ENCODE data around the gene ICE1. TPM values are rescaled to one million over a fixed set of nuclear protein-coding genes. Genes with fewer than 3 reads are reported as not detected.

ICE1 gene
- total RNA-seq, 3 donors from 2014 or later = 33.1 to 47.7 (median 34.1) TPM

DNA sequence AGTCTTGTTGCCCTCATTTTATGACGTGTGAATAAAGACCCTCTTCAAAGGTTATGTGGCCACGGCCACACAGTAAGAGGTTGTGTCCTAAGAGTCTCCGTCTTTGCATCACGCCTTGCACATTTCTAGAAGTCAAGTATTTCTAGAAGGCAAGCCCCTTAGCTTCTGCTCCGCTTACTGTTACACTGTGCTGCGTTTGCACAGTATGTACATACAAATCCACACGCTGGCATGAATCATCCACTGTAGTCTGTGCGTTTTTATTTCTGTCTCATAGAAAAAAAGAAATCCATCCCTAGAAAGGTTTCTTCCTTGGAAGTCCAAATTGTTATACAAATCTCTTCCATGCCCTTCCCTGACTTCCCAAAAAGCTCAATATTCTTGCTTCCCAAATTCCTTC is 21.4 kb upstream of the ICE1 start:
- Histone ChIP-seq H3K4me3 (no peak overlapping the region), H3K27me3 (no peaks in the 10 kb centered on the region), H3K36me3 (no peaks in the 10 kb centered on the region), H3K4me1 (no peaks in the 10 kb centered on the region), H3K9me3 (peaks cover 0 to 10% of the 10 kb centered on the region in 2 donors), H3K27ac (no peak overlapping the region)
- DNase-seq (ENCODE audit: low spot score in 2 of 2) = no peak
- intact Hi-C loops (cut with DNase I; ENCODE audit: low total_unique reads) = no loop called here
- TF ChIP-seq POLR2A (IDR thresholded peaks at IDR 0.05) = no peak
- no peak for TF ChIP-seq POLR2AphosphoS5 (IDR thresholded peaks at IDR 0.05)
- TF ChIP-seq, protein P1, sequence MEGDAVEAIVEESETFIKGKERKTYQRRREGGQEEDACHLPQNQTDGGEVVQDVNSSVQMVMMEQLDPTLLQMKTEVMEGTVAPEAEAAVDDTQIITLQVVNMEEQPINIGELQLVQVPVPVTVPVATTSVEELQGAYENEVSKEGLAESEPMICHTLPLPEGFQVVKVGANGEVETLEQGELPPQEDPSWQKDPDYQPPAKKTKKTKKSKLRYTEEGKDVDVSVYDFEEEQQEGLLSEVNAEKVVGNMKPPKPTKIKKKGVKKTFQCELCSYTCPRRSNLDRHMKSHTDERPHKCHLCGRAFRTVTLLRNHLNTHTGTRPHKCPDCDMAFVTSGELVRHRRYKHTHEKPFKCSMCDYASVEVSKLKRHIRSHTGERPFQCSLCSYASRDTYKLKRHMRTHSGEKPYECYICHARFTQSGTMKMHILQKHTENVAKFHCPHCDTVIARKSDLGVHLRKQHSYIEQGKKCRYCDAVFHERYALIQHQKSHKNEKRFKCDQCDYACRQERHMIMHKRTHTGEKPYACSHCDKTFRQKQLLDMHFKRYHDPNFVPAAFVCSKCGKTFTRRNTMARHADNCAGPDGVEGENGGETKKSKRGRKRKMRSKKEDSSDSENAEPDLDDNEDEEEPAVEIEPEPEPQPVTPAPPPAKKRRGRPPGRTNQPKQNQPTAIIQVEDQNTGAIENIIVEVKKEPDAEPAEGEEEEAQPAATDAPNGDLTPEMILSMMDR (IDR thresholded peaks at IDR 0.05) = no peak

DNA sequence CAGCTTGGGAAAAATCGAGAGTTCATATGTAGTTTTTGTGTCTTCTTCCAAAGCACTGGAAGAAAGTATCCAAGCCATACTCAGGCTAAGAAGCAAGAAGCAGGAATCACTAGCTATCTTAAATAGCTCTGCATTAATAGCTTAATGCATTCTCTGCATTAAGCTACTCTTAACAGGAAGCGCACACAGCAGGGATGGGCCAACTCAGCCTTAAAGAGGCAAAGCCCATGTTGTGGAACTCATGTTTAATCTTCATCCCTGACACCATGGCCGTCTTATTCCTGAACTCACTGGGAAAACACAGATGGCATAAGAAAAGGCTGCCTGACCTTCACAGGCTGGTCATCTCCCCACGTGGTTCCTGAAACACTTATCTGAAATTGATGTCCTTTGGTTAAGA is 18.7 kb upstream of the ICE1 start:
- intact Hi-C loops (cut with DNase I; ENCODE audit: low total_unique reads) = no loop called here
- no peak overlapping the region for H3K27ac ChIP-seq
- no peak for DNase-seq (ENCODE audit: low spot score in 2 of 2)
- H3K36me3 ChIP-seq = no peaks in the 10 kb centered on the region
- H3K9me3 ChIP-seq = peaks cover 0 to 13% of the 10 kb centered on the region in 2 donors
- H3K27me3 ChIP-seq = no peaks in the 10 kb centered on the region
- H3K4me3 ChIP-seq = no peak overlapping the region
- no peaks in the 10 kb centered on the region for H3K4me1 ChIP-seq
- TF ChIP-seq POLR2A (IDR thresholded peaks at IDR 0.05) = no peak
- TF ChIP-seq POLR2AphosphoS5 (IDR thresholded peaks at IDR 0.05) = no peak
- TF ChIP-seq, protein P1 (IDR thresholded peaks at IDR 0.05) = no peak

DNA sequence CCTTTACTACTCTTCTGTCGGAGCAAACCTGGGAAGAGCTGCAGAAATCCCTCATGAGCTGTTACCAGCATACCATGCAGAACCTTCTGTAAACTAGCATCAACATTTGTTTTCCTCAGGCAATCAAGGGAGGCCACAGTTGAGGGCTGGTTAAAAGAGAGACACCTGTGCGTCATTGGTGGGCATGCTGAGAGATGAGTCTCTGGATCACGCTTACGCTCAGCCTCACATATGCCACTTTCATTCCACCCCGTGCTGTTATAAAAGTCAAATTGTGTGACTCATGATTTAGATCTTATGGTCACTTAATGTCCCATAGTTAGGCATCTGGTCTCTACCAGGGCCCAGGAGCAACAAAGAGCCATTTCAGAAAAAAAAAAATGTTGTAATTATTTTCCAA is 18.1 kb upstream of the ICE1 start:
- Histone ChIP-seq H3K27me3 (no peaks in the 10 kb centered on the region), H3K4me1 (no peaks in the 10 kb centered on the region)
- intact Hi-C loops (cut with DNase I; ENCODE audit: low total_unique reads) = no loop called here

DNA sequence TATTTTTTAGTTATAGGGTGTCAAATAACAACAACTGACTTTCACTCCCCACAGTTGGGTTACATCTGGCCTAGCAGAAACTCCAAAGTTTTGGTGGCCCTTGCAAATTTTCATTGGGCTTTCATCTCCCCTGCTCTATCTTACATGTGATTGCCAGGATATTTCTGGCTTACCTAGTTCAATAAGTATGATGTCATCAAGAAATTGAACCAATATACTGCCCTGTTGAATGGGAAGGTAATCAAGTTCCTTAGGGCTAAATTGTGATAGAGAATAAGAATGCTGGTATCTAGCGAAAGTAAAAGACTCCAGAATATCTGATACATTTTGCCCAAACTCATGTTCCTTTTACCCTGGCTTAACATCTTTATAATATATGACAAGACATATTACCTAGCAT is 17.0 kb upstream of the ICE1 start:
- peaks cover 6 to 18% of the 10 kb centered on the region in 2 donors for H3K9me3 ChIP-seq
- H3K27ac ChIP-seq = no peak overlapping the region
- no peaks in the 10 kb centered on the region for H3K27me3 ChIP-seq
- H3K4me3 ChIP-seq = no peak overlapping the region
- intact Hi-C loops (cut with DNase I; ENCODE audit: low total_unique reads) = no loop called here
- H3K36me3 ChIP-seq = no peaks in the 10 kb centered on the region
- H3K4me1 ChIP-seq = no peaks in the 10 kb centered on the region
- TF ChIP-seq POLR2A (IDR thresholded peaks at IDR 0.05) = no peak
- no peak for TF ChIP-seq POLR2AphosphoS5 (IDR thresholded peaks at IDR 0.05)
- TF ChIP-seq, protein P1 (IDR thresholded peaks at IDR 0.05) = no peak
- DNase-seq (ENCODE audit: low spot score in 2 of 2) = no peak

More for the DNA sequence above, 18.1 kb upstream of the ICE1 start:
- peaks cover 2 to 13% of the 10 kb centered on the region in 2 donors for H3K9me3 ChIP-seq
- no peak for DNase-seq (ENCODE audit: low spot score in 2 of 2)
- no peaks in the 10 kb centered on the region for H3K36me3 ChIP-seq
- H3K4me3 ChIP-seq = no peak overlapping the region
- TF ChIP-seq POLR2A (IDR thresholded peaks at IDR 0.05) = no peak
- TF ChIP-seq, protein P1 (IDR thresholded peaks at IDR 0.05) = no peak
- H3K27ac ChIP-seq = no peak overlapping the region

DNA sequence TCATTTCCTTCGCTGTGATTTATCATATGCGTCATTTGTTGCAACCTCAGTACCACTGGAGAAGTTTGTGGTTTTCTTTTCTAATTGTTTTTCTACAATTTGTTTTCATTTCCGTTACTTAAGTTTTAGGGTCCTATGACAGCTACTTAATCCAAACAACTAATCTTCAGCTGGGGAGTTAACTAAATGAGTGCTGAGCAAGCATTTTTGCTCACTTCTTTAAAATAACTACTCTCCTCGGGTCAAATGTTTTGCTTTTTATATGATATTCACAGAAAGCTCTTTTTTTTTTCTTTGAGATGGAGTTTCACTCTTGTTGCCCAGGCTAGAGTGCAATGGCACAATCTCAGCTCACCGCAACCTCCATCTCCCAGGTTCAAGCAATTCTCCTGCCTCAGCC is 14.6 kb upstream of the ICE1 start:
- intact Hi-C loops (cut with DNase I; ENCODE audit: low total_unique reads) = no loop called here
- Histone ChIP-seq H3K27me3 (no peaks in the 10 kb centered on the region), H3K27ac (no peak overlapping the region), H3K9me3 (peaks cover 6 to 18% of the 10 kb centered on the region in 2 donors), H3K4me1 (no peaks in the 10 kb centered on the region), H3K36me3 (no peaks in the 10 kb centered on the region), H3K4me3 (no peak overlapping the region)
- TF ChIP-seq, protein P1 (IDR thresholded peaks at IDR 0.05) = no peak
- TF ChIP-seq POLR2AphosphoS5 (IDR thresholded peaks at IDR 0.05) (no peak), POLR2A (IDR thresholded peaks at IDR 0.05) (no peak)
- DNase-seq (ENCODE audit: low spot score in 2 of 2) = no peak
